ENCODE data around the gene UTP18.

- no peak for TF ChIP-seq POLR2AphosphoS5 (IDR thresholded peaks at IDR 0.05; ENCODE audit: low read depth, low read length)
- TF ChIP-seq CTCF (IDR thresholded peaks at IDR 0.05) = no peak
- TF ChIP-seq SIN3A (IDR thresholded peaks at IDR 0.05; ENCODE audit: borderline replicate concordance, insufficient read depth, low read depth, low read length) = no peak
- no peak for TF ChIP-seq REST (IDR thresholded peaks at IDR 0.05; ENCODE audit: insufficient read depth in 1 of 2, low read depth in 2 of 2, low read length in 1 of 2)
Observed at GRCh38 chr17:51244041-51244440, 16.3 kb upstream of the UTP18 start.

Data from Panc1 (cell line).